Left colon (tissue), 2 donors: ENCODE results near the gene C10orf71. TPM values are rescaled to one million over a fixed set of nuclear protein-coding genes. Genes with fewer than 3 reads are reported as not detected.

Source experiments
- ATAC-seq: fragments of 200-7000 bp; cut with Tn5 transposase; one replicate; pipeline ENCODE4 v1.9.1; 2020; ENCODE audit warnings: mild to moderate bottlenecking, moderate library complexity
- DNase-seq, 2 donors: peaks; one replicate each; pipeline ENCODE4 v3.0.0-alpha.2; 2020
- intact Hi-C, 2 donors: fragments of 100-400 bp; cut with DNase I in 1 of 2; cut with micrococcal nuclease in 1 of 2; formaldehyde crosslinking; loops; one replicate each; pipeline versions ENCODE4 v1.11.2 to v1.14.0; 2022; cut with DNase I, micrococcal nuclease
- total RNA-seq, 2 donors: library from RNA; stranded (reverse); fragmentation: NEBNext Ultra II Directional; extraction: Animal tissue kit (Norgen Biotek cat#: 25700); gene quantifications; one replicate each; pipeline ENCODE4 v1.2.1, GENCODE V29; 2021
- donor health status: DM: no; HTN: no; CAD: no.
- donor health status: DM: yes; HTN: yes; CAD: no.

Gene C10orf71
- total RNA-seq, 2 donors from 2014 or later: not detected

- no peak for DNase-seq
- ATAC-seq: no peak
- intact Hi-C loops: no loop called here
Measured at GRCh38 chr10:49325131-49325915, 26.4 kb downstream of the C10orf71 start.

- intact Hi-C loops: no loop called here
- DNase-seq: no peak
Measured at GRCh38 chr10:49325916-49326783, 27.2 kb downstream of the C10orf71 start.

GRCh38 chr10:49327036-49327813, 28.3 kb downstream of the C10orf71 start:
- intact Hi-C loops: no loop called here
- DNase-seq (no peak), ATAC-seq (no peak)

More at GRCh38 chr10:49325916-49326783, 27.2 kb downstream of the C10orf71 start:
- no peak for ATAC-seq

- intact Hi-C loops: no loop called here
- DNase-seq (no peak), ATAC-seq (no peak)
Measured at GRCh38 chr10:49328401-49329145, 29.6 kb downstream of the C10orf71 start.

GRCh38 chr10:49329146-49329505, 30.2 kb downstream of the C10orf71 start:
- intact Hi-C loops: no loop called here
- ATAC-seq: no peak

GRCh38 chr10:49330127-49330665, 31.2 kb downstream of the C10orf71 start:
- no peak for DNase-seq
- intact Hi-C loops: no loop called here
- ATAC-seq: no peak

More at GRCh38 chr10:49329146-49329505, 30.2 kb downstream of the C10orf71 start:
- DNase-seq: no peak

GRCh38 chr10:49331431-49331830, 32.5 kb downstream of the C10orf71 start:
- no peak for ATAC-seq
- DNase-seq: no peak
- intact Hi-C loops: no loop called here

- ATAC-seq (no peak), DNase-seq (no peak)
- intact Hi-C loops: no loop called here
Measured at GRCh38 chr10:49332333-49332732, 33.4 kb downstream of the C10orf71 start.

- intact Hi-C loops: no loop called here
- no peak for ATAC-seq
- no peak for DNase-seq
Measured at GRCh38 chr10:49332768-49333167, 33.8 kb downstream of the C10orf71 start.

GRCh38 chr10:49333192-49333591, 34.2 kb downstream of the C10orf71 start:
- intact Hi-C loops: no loop called here
- DNase-seq: no peak
- ATAC-seq: no peak

GRCh38 chr10:49334964-49335363, 36.0 kb downstream of the C10orf71 start:
- no peak for ATAC-seq
- intact Hi-C loops: no loop called here
- DNase-seq: no peak

GRCh38 chr10:49335364-49335972, 36.5 kb downstream of the C10orf71 start:
- DNase-seq: no peak
- no peak for ATAC-seq
- intact Hi-C loops: no loop called here

GRCh38 chr10:49338604-49339003, 39.6 kb downstream of the C10orf71 start:
- intact Hi-C loops: no loop called here
- ATAC-seq (no peak), DNase-seq (no peak)

GRCh38 chr10:49344840-49345239, 45.9 kb downstream of the C10orf71 start:
- intact Hi-C loops: no loop called here
- DNase-seq (no peak), ATAC-seq (no peak)

GRCh38 chr10:49347342-49347741, 48.4 kb downstream of the C10orf71 start:
- ATAC-seq (no peak), DNase-seq (no peak)
- intact Hi-C loops: no loop called here

GRCh38 chr10:49347827-49348226, 48.9 kb downstream of the C10orf71 start:
- intact Hi-C loops: no loop called here
- DNase-seq: no peak
- no peak for ATAC-seq

- no peak for DNase-seq
- ATAC-seq: no peak
- intact Hi-C loops: no loop called here
Measured at GRCh38 chr10:49348593-49348992, 49.6 kb downstream of the C10orf71 start.

- intact Hi-C loops: no loop called here
- DNase-seq (no peak), ATAC-seq (no peak)
Measured at GRCh38 chr10:49349390-49349789, 50.4 kb downstream of the C10orf71 start.
